ENCODE measurements around the gene HPS1. TPM values are rescaled to one million over a fixed set of nuclear protein-coding genes. Genes with fewer than 3 reads are reported as not detected.

Gene HPS1
- total RNA-seq, 1 experiment from 2014 or later: 47.4 TPM

GRCh38 chr10:98489561-98490481 lies 43.1 kb upstream of the HPS1 start:
- TF ChIP-seq CTCF (conservative IDR thresholded peaks at IDR 0.05): no peak

More at GRCh38 chr10:98489561-98490481, 43.1 kb upstream of the HPS1 start:
- Mint-ChIP-seq H3K36me3 (ENCODE audit: insufficient read depth in 1 of 3, low read depth in 3 of 3) (no peaks in the 10 kb centered on the region), H3K9me3 (0 out of 5 replicates have a peak, but pooled peaks cover 0 to 2% of the 10 kb centered on the region in 2 experiments), H3K27me3 (ENCODE audit: low read depth) (peaks cover 1% of the 10 kb centered on the region; the same call in 1 of the 2 replicates), H3K4me3 (no peak overlapping the region), H3K4me1 (no peaks in the 10 kb centered on the region), H3K27ac (no peak overlapping the region)
- no peak overlapping the region for H4K91ac ChIP-seq (ENCODE audit: insufficient read length, low read depth, low read length)
- no peaks in the 10 kb centered on the region for H4K20me1 ChIP-seq (ENCODE audit: control insufficient read depth, insufficient read depth, insufficient read length)
- no peak overlapping the region for H2BK12ac ChIP-seq (ENCODE audit: insufficient read length, low read depth, low read length)
- no peak overlapping the region for H2BK5ac ChIP-seq (ENCODE audit: insufficient read length, low read length)
- H2AK5ac ChIP-seq (ENCODE audit: insufficient read length, low read length): no peak overlapping the region
- no CpG with 5 or more reads among the region's 13 CpGs for WGBS (ENCODE audit: extremely low coverage, insufficient read length, low lambda C conversion rate)
- H3K23ac ChIP-seq (ENCODE audit: insufficient read length, low read depth, low read length): no peak overlapping the region
- no peak overlapping the region for H3K4ac ChIP-seq (ENCODE audit: low read depth, low read length)
- no peak overlapping the region; the same call in 1 of the 2 replicates for H3K14ac ChIP-seq (ENCODE audit: insufficient read depth, low read length)
- H2BK15ac ChIP-seq (ENCODE audit: low read depth, low read length): no peak overlapping the region
- H3K27me3 ChIP-seq (ENCODE audit: insufficient read depth, low read length): no peaks in the 10 kb centered on the region
- no peak overlapping the region for H4K8ac ChIP-seq (replicated peaks; ENCODE audit: insufficient read length, low read depth, low read length)
- no peak for DNase-seq
- H2BK20ac ChIP-seq (ENCODE audit: low read depth, low read length, poor library complexity, severe bottlenecking): no peak overlapping the region
- no peak overlapping the region for H3K56ac ChIP-seq (ENCODE audit: insufficient read length, low read depth, low read length)
- H3K18ac ChIP-seq (ENCODE audit: insufficient read length, low read depth, low read length): no peak overlapping the region
- H4K5ac ChIP-seq (ENCODE audit: insufficient read length, low read depth, low read length): no peak overlapping the region
- H2BK120ac ChIP-seq (ENCODE audit: low read depth, low read length, poor library complexity, severe bottlenecking): no peak overlapping the region
- no peaks in the 10 kb centered on the region for H3K79me1 ChIP-seq (ENCODE audit: insufficient read depth, low read depth, low read length, poor library complexity, severe bottlenecking)
- H2AFZ ChIP-seq (ENCODE audit: low read length): no peak overlapping the region
- no peaks in the 10 kb centered on the region for H3K4me1 ChIP-seq (ENCODE audit: insufficient read depth, low read length)
- H3K9me3 ChIP-seq (ENCODE audit: control insufficient read depth, low read depth, low read length): no peaks in the 10 kb centered on the region
- H3K9ac ChIP-seq (ENCODE audit: extremely low read depth, insufficient read length, low read length): no peak overlapping the region
- no peaks in the 10 kb centered on the region for H3K79me2 ChIP-seq (ENCODE audit: insufficient read depth, low read length)
- no peak overlapping the region for H3K4me2 ChIP-seq (ENCODE audit: insufficient read depth, insufficient read length, low read length)
- H3K23me2 ChIP-seq (ENCODE audit: insufficient read length, low read depth, low read length, poor library complexity, severe bottlenecking): no peaks in the 10 kb centered on the region
- no peak overlapping the region for H3K27ac ChIP-seq (ENCODE audit: insufficient read length, low read depth, low read length)
- no peak overlapping the region for H3T11ph ChIP-seq (ENCODE audit: low read length)
